BLaER1 (cell line): ENCODE results near the gene CFAP54.

Experiments used
- H3K27ac ChIP-seq: shearing (Covaris generic); formaldehyde crosslinking; 2 replicates; pipeline ENCODE4 v1.8.1; 2022
- H3K27me3 ChIP-seq: shearing (Covaris generic); formaldehyde crosslinking; 2 replicates; pipeline ENCODE4 v1.8.1; 2022
- H3K36me3 ChIP-seq: shearing (Covaris generic); formaldehyde crosslinking; 2 replicates; pipeline ENCODE4 v1.8.1; 2022
- H3K4me1 ChIP-seq: shearing (Covaris generic); formaldehyde crosslinking; 2 replicates; pipeline ENCODE4 v1.8.1; 2022
- H3K4me2 ChIP-seq: shearing (Covaris generic); formaldehyde crosslinking; 2 replicates; pipeline ENCODE4 v1.8.1; 2022
- H3K4me3 ChIP-seq: shearing (Covaris generic); formaldehyde crosslinking; 2 replicates; pipeline ENCODE4 v1.8.1; 2022
- H3K9ac ChIP-seq: shearing (Covaris generic); formaldehyde crosslinking; 2 replicates; pipeline ENCODE4 v1.8.1; 2022
- H3K9me3 ChIP-seq: shearing (Covaris generic); formaldehyde crosslinking; 2 replicates; pipeline ENCODE4 v1.8.1; 2022
- H4K20me1 ChIP-seq: shearing (Covaris generic); formaldehyde crosslinking; 2 replicates; pipeline ENCODE4 v1.8.1; 2022
- Cebpa-rat ChIP-seq: shearing (Covaris generic); IDR thresholded peaks from 2 replicates; pipeline ENCODE4 v1.8.1; 2022

CFAP54 gene

GRCh38 chr12:96495841-96496545 is 6.6 kb downstream of the CFAP54 start:
- Histone ChIP-seq H3K27me3 (no peaks in the 10 kb centered on the region), H3K4me2 (no peak overlapping the region), H3K27ac (no peak overlapping the region), H4K20me1 (no peaks in the 10 kb centered on the region), H3K4me3 (no peak overlapping the region), H3K9ac (no peak overlapping the region), H3K36me3 (no peaks in the 10 kb centered on the region), H3K4me1 (peaks cover 12% of the 10 kb centered on the region), H3K9me3 (no peaks in the 10 kb centered on the region)
- no peak for TF ChIP-seq Cebpa-rat

DNA sequence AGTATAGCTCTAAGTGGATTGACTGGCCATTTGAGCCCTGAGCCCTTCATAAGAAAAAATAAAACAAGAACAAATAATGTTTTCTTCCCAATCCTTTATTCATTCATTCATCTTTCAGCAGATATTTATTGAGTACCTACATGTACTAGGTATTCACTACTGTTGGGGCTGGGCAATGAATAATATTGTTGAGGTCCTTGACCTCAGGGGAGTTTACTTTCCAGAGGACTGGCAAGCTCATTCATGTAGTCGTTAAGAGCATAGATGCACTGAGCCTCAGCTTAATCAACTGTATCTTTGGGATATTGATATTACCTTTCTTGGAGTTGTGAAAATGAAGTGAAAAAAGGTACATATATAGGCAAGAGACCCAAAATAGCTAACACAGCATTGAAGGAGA is 7.6 kb downstream of the CFAP54 start:
- Histone ChIP-seq H3K27me3 (no peaks in the 10 kb centered on the region), H3K4me1 (peaks cover 16% of the 10 kb centered on the region), H3K4me3 (no peak overlapping the region), H3K4me2 (no peak overlapping the region), H4K20me1 (no peaks in the 10 kb centered on the region), H3K9ac (no peak overlapping the region), H3K27ac (no peak overlapping the region), H3K36me3 (no peaks in the 10 kb centered on the region), H3K9me3 (no peaks in the 10 kb centered on the region)
- TF ChIP-seq Cebpa-rat: no peak

GRCh38 chr12:96497855-96498254 is 8.5 kb downstream of the CFAP54 start:
- no peaks in the 10 kb centered on the region for H3K36me3 ChIP-seq
- H3K4me2 ChIP-seq: no peak overlapping the region
- no peak overlapping the region for H3K4me3 ChIP-seq
- H3K27me3 ChIP-seq: no peaks in the 10 kb centered on the region
- no peaks in the 10 kb centered on the region for H4K20me1 ChIP-seq
- TF ChIP-seq Cebpa-rat: no peak
- no peak overlapping the region for H3K9ac ChIP-seq
- no peaks in the 10 kb centered on the region for H3K9me3 ChIP-seq
- H3K4me1 ChIP-seq: peaks cover 16% of the 10 kb centered on the region
- no peak overlapping the region for H3K27ac ChIP-seq

- Histone ChIP-seq H3K36me3 (no peaks in the 10 kb centered on the region), H3K9me3 (no peaks in the 10 kb centered on the region), H3K27ac (no peak overlapping the region), H3K9ac (no peak overlapping the region), H4K20me1 (no peaks in the 10 kb centered on the region), H3K4me1 (peaks cover 7% of the 10 kb centered on the region), H3K27me3 (no peaks in the 10 kb centered on the region), H3K4me3 (no peak overlapping the region), H3K4me2 (0 out of 2 replicates have a peak overlapping the region, but pooled peaks have one; percentile 15)
- TF ChIP-seq Cebpa-rat: no peak
These were observed 11.3 kb downstream of the CFAP54 start for GRCh38 chr12:96500693-96501092.

DNA sequence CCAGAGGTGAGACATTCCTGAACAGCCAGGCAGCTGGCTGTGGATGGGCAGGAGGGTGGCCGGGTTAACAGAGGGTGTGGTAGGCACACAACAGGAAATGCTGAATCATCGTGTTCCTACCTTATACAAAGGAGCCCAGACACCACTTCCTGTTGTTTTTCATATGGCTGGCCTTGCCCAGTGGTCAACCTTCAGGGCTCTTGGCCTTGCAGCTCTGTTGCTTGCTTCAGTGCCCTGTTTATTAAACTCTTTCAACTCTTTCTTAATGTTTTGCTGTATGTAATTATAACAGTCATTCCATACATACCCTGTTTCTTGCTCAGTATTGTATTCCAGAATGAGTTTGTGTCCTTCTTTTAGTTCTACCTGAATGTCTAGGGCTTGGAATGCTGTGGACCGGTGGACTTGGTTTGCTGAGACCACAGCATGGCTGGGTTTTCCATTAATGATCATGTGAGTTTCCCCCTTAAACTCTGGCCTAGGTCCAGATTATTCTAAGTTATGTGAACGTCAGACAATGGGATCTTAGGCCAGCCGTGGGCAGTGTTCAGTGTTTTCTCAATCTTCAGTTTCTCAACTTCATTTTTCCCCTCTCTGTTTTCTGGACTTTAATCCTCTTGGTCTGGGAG is 11.9 kb downstream of the CFAP54 start:
- Histone ChIP-seq H3K27me3 (no peaks in the 10 kb centered on the region), H3K4me1 (peaks cover 7% of the 10 kb centered on the region), H4K20me1 (no peaks in the 10 kb centered on the region), H3K27ac (no peak overlapping the region), H3K36me3 (no peaks in the 10 kb centered on the region), H3K9ac (no peak overlapping the region), H3K9me3 (no peaks in the 10 kb centered on the region), H3K4me3 (no peak overlapping the region), H3K4me2 (0 out of 2 replicates have a peak overlapping the region, but pooled peaks have one; percentile 15)
- no peak for TF ChIP-seq Cebpa-rat

DNA sequence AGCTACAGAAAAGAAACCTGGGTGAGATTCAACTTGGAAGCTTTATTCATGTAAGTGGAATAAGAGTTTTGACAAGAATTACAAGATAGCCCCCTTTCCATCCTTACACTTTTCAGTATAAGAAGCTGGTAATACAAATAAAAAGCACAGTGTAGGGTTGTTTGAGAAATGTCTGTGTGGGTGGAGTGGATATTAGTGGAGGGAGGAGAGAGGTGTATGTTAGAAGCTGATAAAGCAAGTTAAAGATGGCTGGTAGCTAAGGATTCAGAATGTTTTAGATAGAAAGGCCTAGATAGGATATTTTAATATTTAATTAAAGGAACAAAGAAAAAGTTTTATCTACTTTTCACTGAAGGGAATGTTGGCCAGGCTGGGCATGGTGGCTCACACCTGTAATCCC is 12.5 kb downstream of the CFAP54 start:
- H4K20me1 ChIP-seq: no peaks in the 10 kb centered on the region
- H3K36me3 ChIP-seq: no peaks in the 10 kb centered on the region
- no peaks in the 10 kb centered on the region for H3K9me3 ChIP-seq
- no peak overlapping the region for H3K9ac ChIP-seq
- no peak overlapping the region for H3K4me3 ChIP-seq
- H3K27ac ChIP-seq: no peak overlapping the region
- peaks cover 7% of the 10 kb centered on the region for H3K4me1 ChIP-seq
- TF ChIP-seq Cebpa-rat: no peak
- no peak overlapping the region for H3K4me2 ChIP-seq
- no peaks in the 10 kb centered on the region for H3K27me3 ChIP-seq

DNA sequence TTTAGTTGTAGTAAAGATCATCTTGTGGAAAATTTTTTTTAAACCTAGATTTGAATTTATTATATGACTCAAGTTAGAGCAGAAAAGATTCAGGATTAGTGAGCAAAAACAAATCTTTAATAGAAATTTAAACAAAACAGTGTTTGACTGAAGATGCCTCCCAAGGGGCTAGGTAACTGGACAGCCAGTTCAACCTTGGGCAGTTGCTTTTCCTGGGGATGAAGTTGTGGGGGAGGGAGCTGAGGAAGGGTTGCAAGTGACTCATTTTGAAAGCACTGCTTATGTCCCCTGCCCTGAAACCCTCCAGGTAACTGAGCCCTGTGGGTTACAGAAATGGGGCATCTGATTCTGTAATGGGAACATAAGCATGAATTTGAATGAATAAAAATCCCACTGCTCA is 13.1 kb downstream of the CFAP54 start:
- peaks cover 7% of the 10 kb centered on the region for H3K4me1 ChIP-seq
- H3K36me3 ChIP-seq: no peaks in the 10 kb centered on the region
- no peak overlapping the region for H3K4me3 ChIP-seq
- H4K20me1 ChIP-seq: no peaks in the 10 kb centered on the region
- H3K9me3 ChIP-seq: no peaks in the 10 kb centered on the region
- no peak overlapping the region for H3K27ac ChIP-seq
- no peaks in the 10 kb centered on the region for H3K27me3 ChIP-seq
- no peak overlapping the region for H3K9ac ChIP-seq
- H3K4me2 ChIP-seq: no peak overlapping the region
- no peak for TF ChIP-seq Cebpa-rat

DNA sequence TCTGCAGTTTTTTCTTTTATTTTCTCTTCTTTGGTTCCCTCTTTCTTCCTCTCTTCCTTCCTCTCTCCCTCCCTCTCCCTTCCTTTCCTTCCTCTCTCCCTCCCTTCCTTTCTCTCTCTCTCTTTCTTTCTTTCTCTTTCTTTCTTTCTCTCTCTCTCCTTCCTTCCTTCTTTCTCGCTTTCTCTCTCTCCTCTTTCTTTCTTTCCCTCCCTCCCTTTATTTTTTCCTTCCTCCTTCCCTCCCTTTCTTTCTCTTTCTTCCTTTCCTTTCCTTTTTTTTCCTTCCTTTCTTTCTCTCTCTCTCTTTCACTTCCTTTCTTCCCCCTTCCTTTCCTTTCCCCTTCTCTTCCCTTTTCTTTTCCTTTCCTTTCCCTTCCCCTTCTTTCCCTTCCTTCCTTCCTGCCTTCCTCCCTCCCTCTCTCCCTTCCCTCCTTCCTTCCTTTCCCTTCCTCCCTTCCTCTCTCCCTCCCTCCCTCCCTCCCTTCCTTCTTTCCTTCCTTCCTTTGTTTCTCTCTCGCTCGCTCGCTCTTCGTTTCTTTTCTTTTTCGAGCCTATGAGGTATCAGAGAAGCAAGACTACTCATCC is 13.7 kb downstream of the CFAP54 start:
- Histone ChIP-seq H3K4me1 (peaks cover 7% of the 10 kb centered on the region), H4K20me1 (no peaks in the 10 kb centered on the region), H3K36me3 (no peaks in the 10 kb centered on the region), H3K27ac (no peak overlapping the region), H3K4me3 (no peak overlapping the region), H3K9ac (no peak overlapping the region), H3K4me2 (no peak overlapping the region), H3K9me3 (no peaks in the 10 kb centered on the region), H3K27me3 (no peaks in the 10 kb centered on the region)
- no peak for TF ChIP-seq Cebpa-rat

GRCh38 chr12:96503976-96504375 is 14.6 kb downstream of the CFAP54 start:
- no peak overlapping the region for H3K27ac ChIP-seq
- H3K36me3 ChIP-seq: no peaks in the 10 kb centered on the region
- H3K27me3 ChIP-seq: no peaks in the 10 kb centered on the region
- H3K9me3 ChIP-seq: no peaks in the 10 kb centered on the region
- no peak overlapping the region for H3K9ac ChIP-seq
- H3K4me1 ChIP-seq: peaks cover 7% of the 10 kb centered on the region
- no peaks in the 10 kb centered on the region for H4K20me1 ChIP-seq
- no peak for TF ChIP-seq Cebpa-rat
- no peak overlapping the region for H3K4me3 ChIP-seq
- H3K4me2 ChIP-seq: no peak overlapping the region

DNA sequence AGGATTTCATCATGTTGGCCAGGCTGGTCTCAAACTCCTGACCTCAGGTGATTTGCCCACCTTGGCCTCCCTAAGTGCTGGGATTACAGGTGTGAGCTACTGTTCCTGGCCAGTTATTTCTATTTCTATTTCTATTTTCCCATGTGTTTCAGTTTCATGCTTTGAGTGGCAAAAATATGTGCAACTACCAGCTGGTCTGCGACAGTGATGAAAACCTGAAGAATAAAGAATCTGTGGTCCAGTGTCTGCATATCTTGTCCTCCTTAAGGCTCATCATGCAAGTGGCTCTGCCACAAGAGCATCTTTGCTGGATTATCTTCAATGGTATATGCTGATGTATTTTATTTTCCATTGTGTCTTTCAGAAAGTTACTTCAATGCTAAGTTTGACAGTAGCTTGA is 17.4 kb downstream of the CFAP54 start:
- Histone ChIP-seq H4K20me1 (no peaks in the 10 kb centered on the region), H3K4me2 (no peak overlapping the region), H3K4me1 (peaks cover 5% of the 10 kb centered on the region), H3K9me3 (no peaks in the 10 kb centered on the region), H3K27ac (no peak overlapping the region), H3K9ac (no peak overlapping the region), H3K4me3 (no peak overlapping the region), H3K36me3 (no peaks in the 10 kb centered on the region), H3K27me3 (no peaks in the 10 kb centered on the region)
- no peak for TF ChIP-seq Cebpa-rat
